C4-2B (cell line): ENCODE measurements around the gene B4GALNT3.

ENCODE experiments used
- CTCF ChIP-seq: fragments of 450-650 bp; conservative IDR thresholded peaks from 2 replicates; pipeline ENCODE4 v1.5.1; 2017; ENCODE audit warnings: mild to moderate bottlenecking
- ZFX ChIP-seq: fragments of 450-650 bp; IDR thresholded peaks from 2 replicates; pipeline ENCODE4 v1.6.1; 2017

- TF ChIP-seq CTCF = no peak
- TF ChIP-seq ZFX = no peak
Measured at GRCh38 chr12:479161-479560, 19.4 kb downstream of the B4GALNT3 start.
